Motor neuron (in vitro differentiated cells): Measurements from ENCODE around the gene LAGE3. TPM values are rescaled to one million over a fixed set of nuclear protein-coding genes. Genes with fewer than 3 reads are reported as not detected.
A peak's percentile ranks its signal among the peaks of the same experiment; 100 is the strongest.

ENCODE experiments used
- ATAC-seq, 8 experiments: fragments of 200-7000 bp; cut with Tn5 transposase; replicated peaks in 6 of 8; 2 replicates each; pipeline ENCODE4 v1.8.0; 2021; ENCODE audit warnings: mild to moderate bottlenecking in 8 of 8, moderate library complexity in 8 of 8
- H3K27ac ChIP-seq, 2 donors: fragments of 250-450 bp; sonication (Bioruptor Pico); 2 replicates each; pipeline ENCODE4 v1.9.0; 2021; ENCODE audit warnings: antibody characterized with exemption in 2 of 2, mild to moderate bottlenecking in 2 of 2, moderate library complexity in 1 of 2
- H3K4me1 ChIP-seq, 2 donors: fragments of 250-450 bp; sonication (Bioruptor Pico); replicated peaks in 1 of 2; 2 replicates each; pipeline ENCODE4 v1.6.1; 2021; ENCODE audit warnings: antibody characterized with exemption in 2 of 2, mild to moderate bottlenecking in 2 of 2, moderate library complexity in 1 of 2
- H3K4me3 ChIP-seq, 5 donors: fragments of 250-450 bp; sonication (Bioruptor Pico); 2 replicates each; pipeline ENCODE4 v1.9.0; 2021; ENCODE audit warnings: antibody characterized with exemption in 5 of 5, mild to moderate bottlenecking in 5 of 5, moderate library complexity in 4 of 5
- WGBS, 10 experiments: fragments of 450-650 bp; shearing (Covaris generic); methylation state at CpG; one replicate each; pipeline ENCODE4 v1.0.0; 2022; 5-methylcytosine and 5-hydroxymethylcytosine counted together
- in situ Hi-C, 9 experiments: fragments of 400-800 bp; cut with MboI; loops; one replicate each; pipeline ENCODE4 v1.15.0; 2021; ENCODE audit warnings: low sequenced_read_pairs in 9 of 9, low pct_unique_long_range_greater_than_20kb in 2 of 9; ENCODE audit not compliant: unreplicated experiment in 9 of 9
- total RNA-seq, 8 experiments: library from RNA; unstranded; fragments of 300-600 nt; gene quantifications; 2 replicates each; pipeline versions ENCODE4 v1.2.3 to v1.2.4, GENCODE V29; 2022

LAGE3 gene
- total RNA-seq: 10 to 100 TPM; 22.7 to 58.2 (median 33.9) TPM

GRCh38 chrX:154478728-154479622 lies at the start of gene LAGE3:
TSS of gene LAGE3 (minus strand) at chrX:154479281. CDS start at chrX:154478915, 366 bp downstream.
- Histone ChIP-seq H3K4me3 (peak within 1 kb of the TSS; percentile 36 to 48 (median 39)), H3K27ac (peak within 1 kb of the TSS; percentile 84 to 94), H3K4me1 (peaks cover 4 to 9% of the 10 kb centered on the region in 2 donors)
- peak; percentile 87 to 93 (median 90) for ATAC-seq
- WGBS, 10 experiments: 0 to 49% methylated on average over 3 to 23 of the region's 85 CpGs; no CpG with 5 or more reads in 8 of the 10 experiments
- in situ Hi-C loops: no loop called here

- in situ Hi-C loops: no loop called here
- Histone ChIP-seq H3K27ac (peak overlapping the region; percentile 88 to 90), H3K4me1 (peaks cover 9 to 11% of the 10 kb centered on the region in 2 donors), H3K4me3 (peak overlapping the region; percentile 13 to 36 (median 23))
- peak; percentile 88 to 95 (median 95) for ATAC-seq
- WGBS, 10 experiments: 32% methylated on average over 3 of the region's 15 CpGs; no CpG with 5 or more reads in 9 of the 10 experiments
These were observed 48.0 kb upstream of the LAGE3 start for GRCh38 chrX:154526901-154527675.

- H3K27ac ChIP-seq: no peak overlapping the region
- WGBS, 10 experiments: 45 to 100% (median 95%) methylated on average over 1 to 8 of the region's 14 CpGs; no CpG with 5 or more reads in 3 of the 10 experiments
- in situ Hi-C loops: no loop called here
- ATAC-seq: no peak
- no peak overlapping the region for H3K4me3 ChIP-seq
- H3K4me1 ChIP-seq: peaks cover 9 to 11% of the 10 kb centered on the region in 2 donors
These were observed 46.8 kb upstream of the LAGE3 start for GRCh38 chrX:154525606-154526490.

GRCh38 chrX:154519389-154519788 lies 40.3 kb upstream of the LAGE3 start:
- Histone ChIP-seq H3K4me1 (peaks cover 11 to 22% of the 10 kb centered on the region in 2 donors), H3K27ac (no peak overlapping the region), H3K4me3 (no peak overlapping the region)
- in situ Hi-C loops: no loop called here
- 60 to 94% (median 75%) methylated on average over 1 to 4 of the region's 8 CpGs; no CpG with 5 or more reads in 7 of the 10 experiments for WGBS, 10 experiments
- no peak for ATAC-seq

- WGBS, 10 experiments: 20 to 40% (median 22%) methylated on average over 2 to 7 of the region's 25 CpGs; no CpG with 5 or more reads in 7 of the 10 experiments
- Histone ChIP-seq H3K27ac (peak overlapping the region; percentile 85 to 90), H3K4me3 (peak overlapping the region in 4 of 5 donors; percentile 11 to 58 (median 47)), H3K4me1 (peaks cover 11 to 22% of the 10 kb centered on the region in 2 donors)
- in situ Hi-C loops: no loop called here
- ATAC-seq: peak in 5 of 8 experiments; percentile 2 to 15 (median 6)
These were observed 38.2 kb upstream of the LAGE3 start for GRCh38 chrX:154517101-154517781.

- ATAC-seq: peak; percentile 6 to 39 (median 22)
- Histone ChIP-seq H3K4me1 (peaks cover 11 to 22% of the 10 kb centered on the region in 2 donors), H3K27ac (peak overlapping the region; percentile 85 to 90), H3K4me3 (peak overlapping the region; percentile 25 to 65 (median 55))
- WGBS, 10 experiments: 0 to 41% (median 3%) methylated on average over 1 to 4 of the region's 19 CpGs; no CpG with 5 or more reads in 6 of the 10 experiments
- in situ Hi-C loops: no loop called here
These were observed 37.6 kb upstream of the LAGE3 start for GRCh38 chrX:154516656-154517100.

GRCh38 chrX:154515966-154516655 lies 37.0 kb upstream of the LAGE3 start, which contains the start of gene FAM3A:
TSS of gene FAM3A (minus strand) at chrX:154516232. CDS start at chrX:154515772, 460 bp downstream.
- ATAC-seq: peak; percentile 80 to 94 (median 90)
- H3K27ac ChIP-seq: peak within 1 kb of the TSS; percentile 93 to 95
- in situ Hi-C loops: no loop called here
- WGBS, 10 experiments: 0% methylated on average over 1 of the region's 59 CpGs; no CpG with 5 or more reads in 9 of the 10 experiments
- H3K4me3 ChIP-seq: peak within 1 kb of the TSS; percentile 55 to 73 (median 65)
- peaks cover 11 to 22% of the 10 kb centered on the region in 2 donors for H3K4me1 ChIP-seq

GRCh38 chrX:154515090-154515965 lies 36.2 kb upstream of the LAGE3 start:
- Histone ChIP-seq H3K27ac (peak overlapping the region; percentile 93 to 95), H3K4me3 (peak overlapping the region; percentile 55 to 73 (median 65)), H3K4me1 (peaks cover 11 to 22% of the 10 kb centered on the region in 2 donors)
- peak in 3 of 8 experiments; percentile 2 to 4 (median 2) for ATAC-seq
- in situ Hi-C loops: no loop called here
- WGBS, 10 experiments: 0 to 78% (median 20%) methylated on average over 1 to 5 of the region's 34 CpGs; no CpG with 5 or more reads in 5 of the 10 experiments

GRCh38 chrX:154513716-154514115 lies 34.6 kb upstream of the LAGE3 start:
- no peak for ATAC-seq
- Histone ChIP-seq H3K27ac (no peak overlapping the region), H3K4me1 (peaks cover 11 to 22% of the 10 kb centered on the region in 2 donors), H3K4me3 (no peak overlapping the region)
- in situ Hi-C loops: no loop called here
- 67 to 100% (median 80%) methylated on average over 1 of the region's 2 CpGs; no CpG with 5 or more reads in 7 of the 10 experiments for whole genome bisulfite sequencing, 10 experiments

- Histone ChIP-seq H3K4me1 (peaks cover 10 to 19% of the 10 kb centered on the region in 2 donors), H3K4me3 (no peak overlapping the region), H3K27ac (no peak overlapping the region)
- 80 to 100% (median 83%) methylated on average over 1 to 7 of the region's 16 CpGs; no CpG with 5 or more reads in 7 of the 10 experiments for WGBS, 10 experiments
- in situ Hi-C loops: no loop called here
- no peak for ATAC-seq
These were observed 33.9 kb upstream of the LAGE3 start for GRCh38 chrX:154512879-154513553.
